SHP77 (cell line): Measurements from ENCODE around the gene AFDN.
"Not testable (repeated sequence)": the region's sequence is repeated elsewhere in the genome, so short reads cannot be mapped to it uniquely, and the experiment has no call there.

Experiments used
- DNase-seq, 2 experiments: peaks; one replicate each; lab custom pipeline; 2025; lab: John Stamatoyannopoulos, UW

The AFDN gene

DNA sequence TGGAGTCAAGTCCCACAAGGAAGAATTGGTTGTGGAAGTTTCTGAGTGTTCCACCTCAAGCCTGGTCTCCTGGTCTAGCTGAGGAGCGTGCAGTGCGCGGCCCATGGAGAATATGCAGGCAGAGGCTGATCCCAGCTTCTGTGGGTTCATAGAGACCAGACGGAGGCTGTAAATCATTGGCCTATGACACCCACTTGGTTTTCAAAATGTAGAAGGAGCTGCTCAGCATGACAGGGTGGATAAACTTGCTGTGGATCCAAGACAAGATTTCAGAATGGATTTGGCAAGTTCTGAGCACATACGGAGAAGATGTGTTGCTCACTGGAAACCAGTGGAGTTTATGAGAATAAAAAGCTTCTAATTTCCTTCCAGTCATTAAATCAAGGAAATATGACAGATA lies 171.5 kb downstream of the AFDN start:
- DNase-seq, result no peak

DNA sequence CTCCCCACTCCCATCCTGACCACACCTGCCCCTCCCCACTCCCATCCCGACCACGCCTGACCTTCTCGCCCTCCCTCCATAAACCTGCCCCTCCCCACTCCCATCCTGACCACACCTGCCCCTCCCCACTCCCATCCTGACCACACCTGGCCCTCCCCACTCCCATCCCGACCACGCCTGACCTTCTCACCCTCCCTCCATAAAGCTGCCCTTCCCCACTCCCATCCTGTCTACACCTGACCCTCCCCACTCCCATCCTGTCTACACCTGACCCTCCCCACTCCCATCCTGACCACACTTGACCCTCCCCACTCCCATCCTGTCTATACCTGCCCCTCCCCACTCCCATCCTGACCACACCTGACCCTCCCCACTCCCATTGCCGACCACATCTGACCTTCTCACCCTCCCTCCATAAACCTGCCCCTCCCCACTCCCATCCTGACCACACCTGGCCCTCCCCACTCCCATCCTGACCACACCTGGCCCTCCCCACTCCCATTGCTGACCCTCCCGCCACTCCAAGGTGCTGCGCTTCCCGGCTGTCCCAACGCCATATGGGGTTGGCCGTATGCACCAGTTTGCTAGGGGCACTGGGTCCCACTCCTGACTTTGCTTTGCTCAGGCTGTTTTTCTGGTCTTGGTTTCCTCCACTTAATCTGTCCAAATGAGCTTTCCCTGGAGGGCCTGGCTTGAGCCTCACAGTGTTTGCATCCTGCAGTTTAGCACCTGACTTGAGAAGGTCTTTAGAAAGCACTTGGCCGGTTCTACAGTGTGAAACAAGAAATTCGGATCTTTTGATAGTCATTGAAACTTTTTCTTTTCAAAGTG lies 173.7 kb downstream of the AFDN start:
- DNase-seq, result no peak

DNA sequence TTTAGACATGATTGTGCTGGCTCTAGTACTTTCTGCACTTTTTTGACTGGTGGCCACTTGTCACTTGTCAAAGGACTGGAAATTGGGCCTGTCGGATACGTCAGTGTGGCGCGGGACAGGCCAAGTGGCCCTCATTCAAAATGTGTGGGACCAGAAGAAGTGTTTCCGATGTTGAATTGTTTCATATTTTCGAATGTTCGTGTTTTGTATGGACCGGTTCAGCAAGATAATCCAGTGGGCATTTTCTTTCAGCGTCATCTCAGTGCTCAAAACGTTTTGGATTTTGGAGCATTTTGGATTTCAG lies 174.3 kb downstream of the AFDN start:
- no peak for DNase-seq

DNA sequence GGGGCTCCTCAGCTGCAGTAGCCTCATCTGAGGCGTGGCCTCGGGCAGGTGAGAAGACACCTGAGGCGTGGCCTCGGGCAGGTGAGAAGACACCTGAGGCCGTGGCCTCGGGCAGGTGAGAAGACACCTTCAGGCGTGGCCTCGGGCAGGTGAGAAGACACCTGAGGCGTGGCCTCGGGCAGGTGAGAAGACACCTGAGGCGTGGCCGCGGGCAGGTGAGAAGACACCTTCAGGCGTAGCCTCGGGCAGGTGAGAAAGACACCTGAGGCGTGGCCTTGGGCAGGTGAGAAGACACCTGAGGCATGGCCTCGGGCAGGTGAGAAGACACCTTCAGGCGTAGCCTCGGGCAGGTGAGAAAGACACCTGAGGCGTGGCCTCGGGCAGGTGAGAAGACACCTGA lies 174.8 kb downstream of the AFDN start:
- DNase-seq, result not testable (repeated sequence)

DNA sequence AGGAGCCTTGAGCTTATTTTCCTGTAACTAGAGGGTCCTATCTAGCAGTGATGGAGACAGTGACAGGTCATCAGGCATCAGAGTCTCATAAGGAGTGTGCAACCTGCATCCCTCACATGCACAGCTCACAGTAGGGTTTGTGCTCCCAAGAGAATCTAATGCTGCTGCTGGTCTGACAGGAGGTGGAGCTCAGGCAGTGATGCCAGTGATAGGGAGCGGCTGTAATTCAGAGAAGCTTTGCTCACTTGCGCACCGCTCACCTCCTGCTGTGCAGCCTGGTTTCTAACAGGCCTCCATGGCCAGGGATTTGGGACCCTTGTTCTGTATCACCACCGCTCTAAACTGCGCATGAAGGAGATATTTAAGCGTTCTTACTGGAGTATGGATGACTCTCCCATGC lies 176.1 kb downstream of the AFDN start:
- no peak for DNase-seq

DNA sequence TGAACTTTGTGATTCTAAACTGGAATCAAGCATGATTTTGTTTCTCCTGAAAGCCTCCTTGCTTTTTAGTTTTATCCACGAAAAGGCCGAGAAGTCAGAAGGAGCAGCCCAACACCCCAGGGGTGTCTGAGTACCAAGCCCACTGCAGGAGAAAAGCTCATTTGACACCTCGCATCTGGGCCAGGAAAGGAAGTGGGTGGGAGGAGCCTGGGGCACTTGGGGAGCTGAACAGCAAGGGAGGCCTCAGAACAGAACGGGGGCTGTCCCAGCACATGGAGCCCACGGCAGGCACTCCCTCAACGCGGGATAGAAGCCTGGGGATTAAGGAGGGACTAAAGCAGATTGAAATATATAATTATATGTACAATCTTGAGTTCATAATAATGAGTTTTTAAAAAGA lies 177.3 kb downstream of the AFDN start:
- DNase-seq, result no peak

DNA sequence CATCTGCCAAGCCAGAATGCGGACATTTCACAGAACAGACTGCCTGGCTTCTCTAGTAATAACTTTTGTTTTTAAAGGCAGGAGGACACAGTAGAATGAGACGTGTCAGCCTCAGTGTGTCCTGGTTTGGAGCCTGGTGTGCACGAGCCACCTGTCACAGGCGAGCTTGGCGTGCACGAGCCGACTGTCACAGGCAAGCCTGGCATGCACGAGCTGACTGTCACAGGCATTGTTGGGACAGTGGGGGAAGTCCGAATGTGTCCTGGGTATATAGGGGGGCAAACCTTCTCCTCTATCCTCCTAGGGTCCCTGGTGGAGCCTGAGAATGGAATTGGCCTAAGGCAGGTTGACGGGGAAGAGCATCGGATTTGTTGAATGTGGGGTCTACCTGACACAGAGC lies 178.2 kb downstream of the AFDN start:
- DNase-seq, result no peak

DNA sequence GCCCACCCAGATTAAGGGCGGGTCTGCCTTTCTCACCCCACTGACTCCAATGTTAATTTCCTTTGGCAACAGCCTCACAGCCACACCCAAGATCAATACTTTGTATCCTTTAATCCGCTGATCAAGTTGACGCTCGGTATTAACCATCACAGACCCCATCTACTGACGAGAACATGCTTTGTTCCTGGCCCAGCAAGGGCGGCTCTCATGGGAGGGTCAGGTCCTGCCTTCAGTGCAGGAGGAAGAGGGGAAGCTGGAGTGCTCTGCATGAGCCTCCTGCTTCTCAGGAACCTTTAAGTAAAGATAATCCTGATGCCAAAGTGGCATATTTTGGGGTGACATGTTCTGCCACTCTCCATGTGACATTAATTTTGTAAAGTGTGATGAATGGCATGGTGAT lies 179.1 kb downstream of the AFDN start:
- DNase-seq, result no peak

DNA sequence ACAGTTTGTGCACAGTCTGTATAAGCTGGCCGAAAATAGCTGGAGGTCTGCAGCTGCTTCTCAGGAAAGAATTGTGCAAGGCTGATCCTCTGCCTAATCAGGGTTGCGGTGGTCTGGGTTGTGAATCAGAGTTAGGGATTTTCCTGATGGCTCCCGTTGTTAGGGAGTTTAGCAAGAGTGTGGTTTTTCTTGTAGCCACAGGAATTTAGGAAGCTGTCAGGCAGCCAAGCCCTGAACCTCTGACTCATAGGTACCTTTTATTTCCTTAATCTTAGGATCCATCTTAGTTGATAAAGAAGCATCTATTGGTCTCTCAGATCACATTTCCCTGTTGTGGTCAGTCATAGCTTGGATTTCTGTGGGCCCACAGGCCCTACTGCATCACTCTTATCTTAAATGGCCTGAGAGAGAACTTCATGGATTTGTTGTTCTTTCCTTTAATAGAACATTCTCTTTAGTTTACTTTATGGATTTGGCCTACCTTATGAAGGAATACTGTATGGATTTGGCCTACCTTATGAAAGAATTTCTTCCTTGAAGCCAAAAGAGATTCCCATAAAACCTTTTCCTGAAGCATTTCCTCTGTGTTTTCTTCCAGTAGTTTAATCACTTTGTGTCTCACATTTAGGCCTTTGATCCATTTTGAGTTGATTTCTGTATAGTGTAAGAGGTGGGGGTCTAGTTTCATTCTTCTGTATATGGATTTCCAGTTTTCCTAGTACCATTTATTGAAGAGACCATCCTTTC lies 181.1 kb downstream of the AFDN start:
- DNase-seq, result no peak

DNA sequence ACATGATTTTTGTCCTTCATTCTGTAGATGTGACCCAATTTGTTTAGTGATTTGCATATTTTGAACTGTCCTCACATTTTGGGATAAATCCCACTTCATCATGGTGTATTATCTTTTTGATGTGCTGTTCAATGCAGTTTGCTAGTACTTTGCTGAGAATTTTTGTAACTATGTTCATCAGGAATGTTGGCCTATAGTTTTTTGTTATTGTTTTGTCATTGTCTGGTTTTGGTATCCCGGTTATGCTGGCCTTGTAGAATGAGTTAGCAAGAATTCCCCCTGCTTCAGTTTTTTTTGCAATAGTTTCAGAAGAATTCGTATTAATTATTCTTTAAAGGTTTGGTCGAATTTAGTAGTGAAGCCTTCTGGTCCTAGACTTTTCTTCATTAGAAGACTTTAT lies 182.6 kb downstream of the AFDN start:
- DNase-seq, result no peak

DNA sequence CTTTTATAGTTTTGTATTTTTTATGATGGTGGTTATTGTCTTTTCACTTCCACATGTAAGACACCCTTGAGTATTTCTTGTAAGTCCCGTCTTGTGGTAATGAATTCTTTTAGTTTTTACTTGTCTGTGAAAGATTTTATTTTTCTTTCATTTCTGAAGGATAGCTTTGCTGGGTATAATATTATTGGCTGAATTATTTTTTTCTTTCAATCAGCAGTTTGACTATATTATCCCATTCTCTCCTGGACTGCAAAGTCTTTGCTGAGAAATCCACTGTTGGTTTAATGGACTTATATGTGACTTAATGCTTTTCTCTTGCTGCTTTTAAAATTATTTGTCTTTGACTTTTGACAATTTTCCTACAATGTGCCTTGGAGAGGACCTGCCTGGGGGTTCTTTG lies 184.6 kb downstream of the AFDN start:
- DNase-seq, result no peak

DNA sequence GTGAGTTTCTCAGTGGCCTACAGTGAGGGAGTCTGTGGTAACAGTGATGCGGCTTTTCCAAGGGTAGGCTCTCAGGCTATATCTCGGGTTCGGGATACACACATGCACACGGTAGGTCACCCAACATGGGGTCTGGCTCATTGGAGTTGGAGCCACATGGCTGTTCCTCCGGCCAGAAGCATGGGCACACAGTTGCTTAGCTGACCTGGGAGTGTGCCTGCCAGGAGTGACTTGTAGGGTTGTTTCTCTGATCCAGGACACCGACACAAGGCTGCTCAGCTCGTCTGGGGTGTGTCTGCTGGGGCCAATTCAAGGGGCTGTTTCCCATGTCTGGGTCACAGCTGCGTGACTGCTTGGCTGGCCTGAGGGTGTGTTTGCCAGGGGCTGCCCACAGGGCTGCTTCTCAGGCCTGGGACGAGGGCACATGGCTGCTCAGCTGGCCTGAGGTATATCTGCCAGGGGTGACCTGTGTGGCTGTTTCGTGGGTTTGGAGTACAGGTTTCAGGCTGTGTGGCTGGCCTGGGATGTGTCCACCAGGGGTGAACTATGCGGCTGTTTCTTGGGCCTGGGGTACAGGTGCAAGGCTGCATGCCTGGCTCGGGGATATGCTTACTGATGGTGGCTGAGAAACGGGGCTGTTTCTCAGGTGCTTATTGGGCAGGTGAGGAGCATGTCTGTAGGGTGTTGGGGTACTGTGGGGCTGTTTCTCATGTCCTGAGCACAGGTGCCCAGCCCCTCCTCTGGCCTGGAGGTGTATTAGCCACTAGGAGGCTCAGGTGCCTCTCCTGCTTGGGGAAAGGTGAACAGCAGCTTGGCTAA lies 185.9 kb downstream of the AFDN start:
- DNase-seq, result no peak

DNA sequence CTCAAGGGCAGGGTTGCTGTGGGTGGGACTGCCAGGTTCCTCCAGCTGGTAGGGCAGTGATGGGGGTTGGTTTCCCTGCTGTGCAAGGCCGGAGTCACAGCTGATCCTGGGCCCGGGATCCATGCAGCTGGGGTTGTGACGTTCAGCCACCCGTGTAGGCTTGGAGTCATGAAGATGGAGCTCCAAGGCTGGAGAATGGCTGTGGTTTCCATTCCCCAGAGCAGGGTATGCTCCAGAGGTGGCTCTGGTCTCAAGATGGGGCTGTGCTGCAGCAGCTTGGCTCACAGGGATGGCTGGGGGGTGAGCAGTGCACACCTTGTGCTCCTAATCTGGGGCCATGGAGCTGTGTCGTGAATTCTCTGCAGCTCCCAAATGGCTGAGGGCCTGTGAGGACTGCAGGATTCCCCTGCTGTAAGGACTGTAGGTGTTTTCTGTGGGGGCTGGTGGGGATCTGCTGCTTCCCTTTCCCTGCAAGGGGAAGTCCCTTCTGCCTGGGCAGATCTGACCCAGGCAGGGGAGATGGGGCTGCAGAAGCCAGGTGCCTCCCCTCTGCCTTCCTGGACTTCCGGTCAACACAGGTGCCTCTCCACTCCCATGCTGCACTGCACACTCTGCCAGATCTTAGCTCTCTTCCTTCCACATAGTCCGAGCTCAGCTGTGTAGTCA lies 186.7 kb downstream of the AFDN start:
- no peak for DNase-seq

DNA sequence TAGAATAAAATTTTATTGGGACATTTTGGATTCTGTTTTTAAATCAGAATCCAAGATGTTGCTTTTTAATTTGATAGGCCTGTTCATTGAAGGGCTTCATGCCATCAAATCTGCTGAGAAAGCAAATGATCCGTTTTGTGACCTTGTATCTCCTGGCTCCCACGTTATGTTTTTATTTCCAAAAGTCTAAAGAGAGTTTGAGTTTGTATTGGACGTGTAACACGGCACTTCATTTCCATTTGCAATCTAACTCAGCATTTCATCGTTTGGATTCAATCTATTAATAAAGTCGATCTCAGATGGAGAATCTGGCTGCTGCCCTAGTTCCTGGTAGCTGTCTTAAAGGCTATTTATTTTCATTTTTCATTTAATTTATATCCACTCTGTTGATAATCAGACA lies 187.7 kb downstream of the AFDN start:
- DNase-seq, result no peak

DNA sequence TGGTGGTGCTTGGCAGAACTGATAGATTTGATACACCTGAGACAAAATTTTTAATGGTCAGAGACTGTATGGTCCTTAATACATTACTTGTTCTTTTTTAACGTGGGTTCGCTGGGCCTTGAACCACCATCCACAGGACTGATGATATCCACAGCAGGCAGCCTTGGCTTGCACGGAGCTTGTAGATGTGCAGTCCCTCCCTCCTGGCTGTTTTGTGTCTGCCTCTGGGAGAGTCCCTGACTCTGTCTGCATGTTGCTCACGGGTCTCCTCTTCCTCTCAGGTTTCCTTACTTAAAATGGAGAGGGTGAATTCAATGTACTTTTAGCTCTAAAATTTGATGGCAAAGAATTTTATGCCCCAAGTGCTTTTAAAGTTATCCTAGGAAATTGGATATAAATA lies 188.3 kb downstream of the AFDN start:
- DNase-seq, result no peak

DNA sequence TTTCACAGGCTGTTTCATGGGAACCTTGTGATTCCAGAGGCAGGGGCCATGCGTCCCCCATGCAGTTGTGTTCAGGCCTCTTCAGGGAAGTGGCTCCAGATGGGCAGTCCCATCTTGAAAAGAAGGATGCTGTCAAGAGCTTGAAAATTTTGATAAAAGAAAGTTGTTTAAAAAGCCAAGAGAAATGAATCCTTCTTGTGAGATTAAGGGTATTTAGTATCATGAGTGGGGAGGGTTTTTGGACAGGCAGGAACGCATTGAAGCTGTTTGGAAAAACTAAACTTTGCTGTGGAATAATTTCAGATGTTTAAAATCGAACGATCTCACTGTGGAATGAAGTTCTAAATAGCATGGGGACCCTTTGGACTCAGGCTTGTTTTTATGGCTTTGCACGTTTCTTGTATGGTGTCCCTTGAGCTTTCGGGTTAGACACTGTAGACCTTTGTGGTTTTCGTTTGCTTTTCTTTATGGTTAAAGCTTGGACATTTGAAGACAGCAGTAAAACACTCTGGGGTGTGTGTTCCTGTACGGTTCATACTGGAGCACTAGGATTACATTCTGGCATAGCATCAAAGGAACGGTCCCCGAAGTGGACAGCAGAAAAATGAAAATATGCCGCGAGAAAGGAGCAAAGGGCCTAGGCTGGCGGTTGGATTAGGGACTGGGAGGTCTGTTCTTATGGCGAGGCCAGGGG lies 188.9 kb downstream of the AFDN start:
- no peak for DNase-seq

DNA sequence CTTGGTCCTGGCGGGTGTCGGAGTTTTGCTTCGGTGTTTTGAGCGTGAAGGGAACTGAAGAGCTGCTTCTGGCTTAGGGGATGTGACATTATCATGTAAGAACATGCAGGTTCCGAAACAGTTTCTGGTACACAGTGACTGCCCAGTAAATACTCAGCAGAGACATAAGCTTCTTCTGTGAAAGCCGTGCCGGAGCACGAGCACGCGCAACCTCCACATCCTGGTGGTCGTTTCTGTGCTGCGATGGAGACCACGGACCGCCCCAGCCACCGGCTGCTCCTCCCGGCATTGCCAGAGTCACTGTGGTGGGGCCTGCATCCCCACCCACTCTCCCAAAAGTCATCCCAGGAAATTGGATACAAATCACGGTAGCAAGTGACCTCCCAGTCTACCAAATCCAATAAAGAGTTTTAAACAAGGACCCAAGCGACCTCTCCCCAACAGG lies 189.5 kb downstream of the AFDN start:
- DNase-seq, result no peak

DNA sequence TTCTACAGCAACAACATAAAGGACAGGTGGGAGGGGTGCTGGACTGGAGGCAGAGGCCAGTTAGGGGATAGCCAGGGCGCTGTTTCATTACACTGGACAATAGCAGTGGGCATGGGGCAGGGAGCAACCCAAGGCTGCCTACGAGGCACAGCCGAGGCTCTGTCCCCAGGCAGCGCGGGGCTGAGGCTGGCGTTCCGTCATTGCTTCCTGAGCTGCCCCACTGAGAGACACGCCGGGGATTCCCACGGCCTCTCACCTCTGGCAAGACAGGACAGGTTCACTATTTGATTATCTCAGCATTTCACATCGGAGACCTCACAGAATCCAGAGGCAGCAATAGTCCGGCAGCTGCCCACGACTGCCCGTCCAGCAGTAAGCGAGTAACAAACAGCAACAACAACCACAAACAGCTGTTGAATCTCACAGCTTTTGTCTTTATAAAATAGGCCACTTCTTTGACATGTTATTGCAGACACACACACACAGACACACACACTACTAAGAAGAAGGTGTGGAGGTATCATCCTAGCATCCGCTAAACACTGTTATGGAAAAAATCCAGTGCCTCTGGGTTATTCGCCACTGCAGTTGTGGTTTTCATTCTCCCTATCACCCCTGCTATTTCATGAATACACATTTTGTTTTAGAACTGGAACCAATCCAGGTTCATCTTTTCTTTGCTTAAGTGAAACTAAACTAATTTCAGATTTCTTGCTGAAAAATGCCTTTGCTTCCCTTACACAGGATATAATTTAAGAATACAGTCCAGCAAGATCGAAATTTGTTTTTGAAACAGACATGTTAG lies 190.2 kb downstream of the AFDN start:
- DNase-seq, result no peak

DNA sequence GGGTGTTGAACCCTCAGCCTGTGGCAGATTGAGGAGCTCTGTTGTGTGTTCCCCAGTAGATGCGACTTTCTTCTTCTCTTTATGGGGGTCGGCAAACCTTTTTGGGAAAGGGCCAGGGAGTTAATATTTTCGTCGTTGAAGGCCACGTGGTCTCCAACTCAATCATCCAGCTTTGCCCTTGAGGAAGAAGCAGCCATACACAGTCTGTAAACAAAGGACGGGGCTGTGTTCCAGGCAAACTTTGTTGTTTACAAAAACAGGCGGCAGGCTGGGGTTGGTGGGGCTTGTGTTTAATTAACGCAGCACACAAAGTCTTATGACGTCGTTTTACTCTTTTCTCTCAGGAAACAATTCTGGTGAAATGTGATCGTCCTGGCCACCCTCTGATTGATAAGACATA lies 190.9 kb downstream of the AFDN start:
- DNase-seq, result no peak

DNA sequence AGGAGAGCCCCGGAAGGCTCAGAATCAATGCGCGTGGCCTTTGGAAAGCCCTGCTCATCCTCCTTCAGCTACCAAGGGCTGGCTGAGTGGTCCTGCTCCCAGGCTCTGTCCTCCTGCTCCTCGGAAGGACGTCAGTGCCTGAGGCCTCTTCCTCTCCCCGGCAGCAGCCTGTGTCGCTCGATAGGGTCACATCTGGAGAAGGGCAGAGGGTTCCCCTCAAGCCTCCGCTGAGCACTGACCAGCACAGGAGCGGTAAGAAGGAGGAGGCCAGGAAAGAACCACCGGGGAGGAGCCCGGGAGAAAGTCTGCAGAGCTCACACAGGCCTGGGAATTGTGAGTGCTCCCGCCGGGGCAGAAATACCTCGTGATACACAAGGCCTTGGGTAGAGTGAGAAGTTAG lies 192.0 kb downstream of the AFDN start:
- DNase-seq, result no peak

DNA sequence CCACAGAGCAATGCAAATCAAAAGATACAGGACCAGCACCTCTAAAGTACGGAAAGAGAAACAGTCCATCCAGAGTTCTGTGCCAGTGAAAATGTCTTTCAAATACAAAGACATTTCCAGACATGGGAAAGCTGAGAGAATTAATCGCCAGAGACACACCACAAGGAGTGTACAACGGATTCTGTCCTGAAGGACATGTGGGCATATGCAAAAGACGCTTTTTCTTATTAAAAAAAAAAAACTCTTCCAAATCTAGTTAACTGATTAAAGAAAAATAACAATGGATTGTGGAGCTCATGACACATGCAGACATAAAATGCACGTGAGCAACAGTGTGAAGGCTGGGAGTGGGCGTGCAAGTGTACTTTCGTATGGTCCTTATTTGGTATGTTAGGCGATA lies 193.5 kb downstream of the AFDN start:
- no peak for DNase-seq
